NCI-H82 (cell line): ENCODE results near the gene TAF5L.
"Not testable (repeated sequence)": the region's sequence is repeated elsewhere in the genome, so short reads cannot be mapped to it uniquely, and the experiment has no call there.

ENCODE experiments used
- DNase-seq: peaks from one replicate; lab custom pipeline; 2025; lab: John Stamatoyannopoulos, UW

Gene TAF5L

GRCh38 chr1:229567109-229567868 lies 58.6 kb downstream of the TAF5L start:
- DNase-seq: no peak

- DNase-seq: no peak
These were observed 62.2 kb downstream of the TAF5L start for GRCh38 chr1:229563701-229564100.

GRCh38 chr1:229563241-229563640 lies 62.7 kb downstream of the TAF5L start:
- peak; percentile 56 for DNase-seq

GRCh38 chr1:229562686-229563085 lies 63.2 kb downstream of the TAF5L start:
- DNase-seq: no peak

GRCh38 chr1:229561141-229561540 lies 64.8 kb downstream of the TAF5L start:
- DNase-seq: peak; percentile 67

GRCh38 chr1:229560124-229560523 lies 65.8 kb downstream of the TAF5L start:
- DNase-seq: not testable (repeated sequence)

- DNase-seq: peak; percentile 32
These were observed 66.6 kb downstream of the TAF5L start for GRCh38 chr1:229559336-229559801.

- peak; percentile 99 for DNase-seq
These were observed 67.2 kb downstream of the TAF5L start, which contains the start of gene ABCB10 for GRCh38 chr1:229558460-229559335. TSS of gene ABCB10 (minus strand) at chr1:229558707. CDS start at chr1:229558652, 55 bp downstream.

- peak; percentile 61 for DNase-seq
These were observed 68.0 kb downstream of the TAF5L start for GRCh38 chr1:229557913-229558414.

GRCh38 chr1:229557200-229557850 lies 68.6 kb downstream of the TAF5L start:
- no peak for DNase-seq

DNA sequence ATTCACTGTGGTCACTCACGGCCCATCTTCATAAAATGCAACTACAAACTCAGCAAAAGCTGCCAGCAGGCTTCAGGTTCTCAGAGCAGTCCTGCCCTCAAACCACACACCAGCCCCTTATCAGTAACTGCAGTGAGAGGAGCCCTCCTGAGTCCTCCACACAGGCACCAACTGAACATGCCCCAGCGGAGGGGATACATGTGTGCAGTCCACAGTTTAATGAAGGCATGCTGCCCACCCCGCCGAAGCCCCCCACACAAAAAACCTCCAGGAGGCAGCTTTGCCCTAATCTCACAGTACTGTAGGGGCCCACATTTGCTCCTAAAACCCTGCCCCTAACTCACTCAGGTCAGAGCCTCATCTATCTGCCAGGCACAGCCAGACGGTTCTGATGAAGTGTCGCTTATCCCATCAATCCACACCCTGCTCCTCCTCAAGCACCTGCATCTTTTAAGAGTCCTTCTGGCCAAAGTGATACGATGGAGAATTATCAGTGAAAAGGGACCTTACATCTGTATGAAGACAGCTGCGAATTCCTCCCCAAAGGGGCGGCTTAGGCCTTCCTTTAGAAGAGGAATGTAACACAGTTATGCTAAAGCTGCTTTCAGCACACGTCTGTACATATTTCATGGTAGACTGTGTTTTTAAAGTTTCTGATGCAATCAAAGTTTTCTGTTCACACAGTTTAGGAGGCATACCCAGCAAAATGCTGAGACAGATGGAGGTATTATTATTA lies 70.9 kb downstream of the TAF5L start:
- DNase-seq: no peak

- DNase-seq: no peak
These were observed 72.2 kb downstream of the TAF5L start for GRCh38 chr1:229553621-229554130.

- DNase-seq: no peak
These were observed 73.2 kb downstream of the TAF5L start for GRCh38 chr1:229552732-229553131.

DNA sequence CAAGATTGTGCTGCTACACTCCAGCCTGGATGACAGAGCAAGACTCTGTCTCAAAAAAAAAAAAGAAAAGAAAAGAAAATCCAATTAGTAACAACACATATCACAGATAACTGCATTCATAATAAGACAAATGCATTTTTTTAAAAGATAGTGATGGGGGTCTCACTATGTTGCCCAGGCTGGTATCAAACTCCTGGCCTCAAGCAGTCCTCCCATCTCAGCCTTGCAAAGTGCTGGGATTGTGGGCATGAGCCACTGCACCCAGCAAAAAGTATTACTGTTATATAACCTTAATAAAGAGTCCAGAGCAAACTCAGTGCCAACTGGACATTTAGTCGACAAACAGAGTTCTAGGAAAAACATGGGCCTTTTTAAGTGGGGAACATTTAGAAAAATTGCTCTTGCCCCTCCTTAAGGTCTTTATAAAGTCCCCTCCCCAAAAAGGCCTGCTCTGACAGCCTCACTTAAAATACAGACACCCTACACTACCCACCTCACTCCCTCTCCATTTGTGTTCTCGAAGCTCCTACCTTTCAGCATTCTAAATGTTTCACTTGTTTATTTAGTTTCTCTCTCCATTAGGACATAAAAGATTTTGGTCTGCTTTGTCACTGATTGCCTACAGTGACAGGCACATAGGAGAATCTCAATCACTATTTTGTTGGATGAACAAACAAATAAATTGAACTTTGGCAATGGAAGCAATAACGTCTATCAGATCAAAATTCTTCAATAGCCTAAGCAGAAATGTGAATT lies 74.9 kb downstream of the TAF5L start:
- DNase-seq: no peak

GRCh38 chr1:229547542-229547941 lies 78.4 kb downstream of the TAF5L start:
- DNase-seq: no peak

DNA sequence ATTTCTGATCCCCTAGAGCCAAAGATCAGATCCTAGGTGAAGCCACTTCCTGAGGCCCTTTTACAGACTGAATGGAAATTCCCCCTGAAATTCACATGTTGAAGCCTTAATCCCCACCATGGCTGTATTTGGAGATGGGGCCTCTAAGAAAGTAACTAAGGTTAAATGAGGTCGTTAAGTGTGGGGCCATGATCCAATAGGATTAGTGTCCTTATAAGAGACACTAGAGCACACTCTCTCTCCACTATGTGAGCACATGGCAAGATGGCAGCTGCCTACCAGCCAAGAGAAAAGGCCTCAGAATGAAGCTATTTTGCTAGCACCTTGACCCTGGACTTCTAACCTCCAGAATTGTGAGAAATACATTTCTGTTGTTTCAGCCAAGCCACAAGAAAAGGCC lies 81.3 kb downstream of the TAF5L start:
- peak; percentile 79 for DNase-seq
